Stimulated activated CD4-positive, alpha-beta T cell treated with anti-CD3 and anti-CD28 coated beads, Interleukin-2, amount 100 ng/mL, for 4 hours (primary cell): ENCODE data around the gene PLXNC1.
A peak's percentile ranks its signal among the peaks of the same experiment; 100 is the strongest.
"Not testable (repeated sequence)": the region's sequence is repeated elsewhere in the genome, so short reads cannot be mapped to it uniquely, and the experiment has no call there.

Experiments
- DNase-seq: peaks from one replicate; pipeline ENCODE4 v3.0.0-alpha.2; 2020; ENCODE audit warnings: low read depth

PLXNC1 gene

GRCh38 chr12:94290353-94290752, 142.0 kb downstream of the PLXNC1 start:
- DNase-seq: no peak

DNA sequence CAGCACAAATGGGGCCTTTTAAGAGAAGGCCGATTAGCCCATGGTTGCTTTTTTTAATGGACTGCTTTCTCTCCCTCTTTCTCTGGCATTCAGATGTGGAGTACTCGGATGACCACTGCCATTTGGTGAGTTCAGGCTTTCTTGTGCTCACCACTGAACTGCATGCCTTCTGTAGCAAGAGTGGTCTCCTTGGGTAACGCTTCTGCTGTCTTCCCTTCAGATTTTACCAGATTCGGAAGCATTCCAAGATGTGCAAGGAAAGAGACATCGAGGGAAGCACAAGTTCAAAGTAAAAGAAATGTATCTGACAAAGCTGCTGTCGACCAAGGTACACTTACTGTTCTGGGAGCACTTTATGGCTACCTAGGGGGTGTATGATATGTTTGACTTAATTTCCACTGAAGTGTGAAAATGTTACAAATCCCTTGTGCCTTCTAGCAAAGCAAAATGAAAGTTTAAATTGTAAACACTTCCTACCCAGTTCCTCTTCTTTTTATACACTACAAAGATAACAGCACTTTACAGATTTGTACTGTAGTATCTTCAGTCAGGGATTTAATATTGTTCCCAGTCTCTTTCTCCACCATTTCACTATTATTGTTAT, 148.8 kb downstream of the PLXNC1 start:
- no peak for DNase-seq

DNA sequence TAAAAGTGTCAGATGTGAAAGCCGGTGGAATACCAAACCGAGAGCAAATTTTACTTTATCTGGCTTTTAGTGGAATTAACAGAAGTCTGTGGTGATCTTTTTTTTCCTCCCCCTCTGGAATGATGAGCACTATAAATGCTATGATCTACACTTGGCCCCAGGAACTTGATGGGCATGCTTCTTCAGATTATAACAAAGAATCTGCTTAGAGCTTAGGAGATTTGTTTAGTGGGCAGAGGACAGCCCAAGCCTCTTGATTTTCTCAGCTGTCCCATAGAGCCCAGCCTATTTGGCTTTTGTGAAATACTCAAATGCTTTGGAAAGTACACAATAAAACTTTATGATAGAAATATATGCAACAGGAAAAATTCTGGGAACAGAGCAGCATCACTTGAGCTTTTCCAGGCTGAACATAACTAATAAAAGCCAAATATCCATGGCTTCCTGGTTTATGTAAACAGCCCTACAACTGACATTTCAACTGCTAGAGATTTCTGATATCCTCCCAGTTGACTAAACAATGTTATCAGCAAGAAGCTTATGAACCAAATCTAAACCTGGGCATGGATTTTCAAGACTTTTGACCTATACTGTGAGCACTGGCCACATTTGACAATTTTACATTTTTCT, 149.6 kb downstream of the PLXNC1 start:
- DNase-seq: no peak

DNA sequence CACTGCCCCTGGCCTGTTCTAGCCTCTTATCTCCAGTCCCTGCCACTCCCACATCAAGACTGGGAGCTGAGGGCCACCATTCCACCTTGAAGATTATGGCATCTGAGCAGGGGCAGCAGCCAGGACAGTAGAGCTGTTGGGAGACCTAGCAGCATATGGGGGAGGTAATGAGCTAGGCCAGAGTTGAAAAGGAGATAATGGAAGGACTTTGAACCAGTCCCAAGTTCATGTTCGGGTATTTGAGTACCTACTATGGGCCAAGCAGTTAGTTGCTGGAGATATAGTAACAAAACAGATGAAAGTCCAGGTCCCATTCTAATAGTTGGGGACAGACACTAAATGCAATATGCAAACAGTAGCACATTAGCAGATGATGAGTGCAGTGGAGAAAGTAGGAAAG, 151.5 kb downstream of the PLXNC1 start:
- no peak for DNase-seq

GRCh38 chr12:94304012-94304411, 155.6 kb downstream of the PLXNC1 start:
- no peak for DNase-seq

GRCh38 chr12:94304566-94305061, 156.2 kb downstream of the PLXNC1 start:
- no peak for DNase-seq

DNA sequence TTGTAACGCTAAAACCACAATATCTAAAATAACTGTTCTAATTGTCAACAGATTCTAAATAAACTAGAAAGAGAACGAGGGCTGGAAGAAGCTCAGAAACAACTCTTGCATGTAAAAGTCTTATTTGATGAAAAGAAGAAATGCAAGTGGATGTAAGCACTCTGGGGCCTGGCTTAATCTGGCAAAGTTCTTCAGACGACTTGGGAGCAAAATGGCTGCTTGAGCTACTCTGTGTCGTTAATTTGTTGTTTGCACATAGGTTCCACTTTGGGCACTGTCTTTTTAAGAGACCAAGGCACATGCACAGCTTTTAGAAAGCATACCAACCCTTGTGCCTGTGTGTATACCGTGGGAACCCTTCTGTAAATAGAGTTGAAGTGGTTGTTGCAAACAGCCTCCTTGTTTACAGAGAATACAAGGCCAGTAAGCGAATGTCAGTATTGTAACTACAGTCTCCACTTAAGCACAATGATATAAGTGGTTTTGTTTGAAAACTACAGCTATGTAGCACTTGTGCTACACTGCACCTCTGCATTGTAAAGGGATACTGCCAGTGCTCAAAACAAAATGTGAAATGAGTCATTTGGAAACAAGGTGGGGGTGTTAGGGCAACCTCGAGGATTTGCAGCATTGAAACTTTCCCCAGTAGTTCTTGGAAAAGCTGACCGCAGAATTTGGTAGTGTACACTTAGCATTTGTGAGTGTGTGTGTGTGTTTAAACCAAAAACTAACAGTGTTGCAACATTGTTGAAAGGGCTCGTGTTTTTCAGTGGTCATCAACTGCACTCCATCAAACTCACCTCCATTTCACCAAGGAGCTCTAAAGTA, 157.0 kb downstream of the PLXNC1 start:
- DNase-seq: peak; percentile 17

DNA sequence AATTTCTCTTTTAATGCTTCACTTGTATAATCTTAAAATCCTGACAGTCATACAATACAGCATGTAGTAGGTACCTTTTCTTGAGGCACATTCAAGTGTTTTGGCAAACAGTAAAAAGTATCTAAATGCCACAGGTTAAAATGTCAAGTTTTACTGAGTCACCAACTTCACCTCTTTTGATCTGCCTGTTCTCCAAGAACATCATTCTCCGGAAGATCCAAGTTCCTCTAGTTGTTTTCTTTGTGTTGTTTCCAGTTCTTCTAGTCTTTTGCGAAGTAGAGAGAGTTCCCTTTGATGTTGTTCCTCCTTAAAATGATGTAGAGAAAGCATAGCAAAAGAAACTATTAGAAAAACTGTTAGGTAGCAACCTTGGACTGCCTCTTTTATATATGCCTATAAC, 160.2 kb downstream of the PLXNC1 start:
- no peak for DNase-seq

DNA sequence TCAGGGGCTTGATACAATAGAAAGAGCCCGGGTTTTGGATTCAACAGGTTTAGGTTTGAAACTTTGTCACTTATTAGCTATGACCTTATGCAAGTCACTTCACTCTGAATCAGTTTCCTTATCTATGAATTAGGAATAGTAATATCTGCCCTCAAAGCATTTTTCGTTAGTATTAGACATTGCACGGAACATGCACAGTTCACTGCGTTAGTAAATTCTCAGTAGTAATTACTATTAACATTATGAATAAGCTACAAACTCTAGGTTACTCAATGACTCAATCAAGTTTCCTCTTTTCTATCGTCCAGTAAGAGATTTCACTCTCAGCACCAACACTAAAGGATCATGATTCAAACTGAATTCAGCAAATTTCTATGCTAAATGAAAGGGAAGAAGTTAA, 161.0 kb downstream of the PLXNC1 start:
- DNase-seq: no peak

GRCh38 chr12:94312378-94312777, 164.0 kb downstream of the PLXNC1 start:
- DNase-seq: no peak

DNA sequence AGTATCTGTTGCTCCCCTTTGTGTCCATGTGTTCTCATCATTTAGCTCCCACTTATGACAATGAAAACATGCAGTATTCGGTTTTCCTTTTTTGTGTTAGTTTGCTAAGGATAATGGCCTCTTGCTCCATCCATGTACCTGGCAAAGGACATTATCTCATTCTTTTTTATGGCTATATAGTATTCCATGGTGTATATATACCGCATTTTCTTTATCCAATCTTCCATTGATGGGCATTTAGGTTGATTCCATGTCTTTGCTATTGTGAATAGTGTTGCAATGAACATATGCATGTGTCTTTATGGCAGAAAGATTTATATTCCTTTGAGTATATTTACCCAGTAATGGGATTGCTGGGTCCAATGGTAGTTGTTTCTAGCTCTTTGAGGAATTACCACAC, 168.2 kb downstream of the PLXNC1 start:
- not testable (repeated sequence) for DNase-seq

GRCh38 chr12:94318181-94318580, 169.8 kb downstream of the PLXNC1 start:
- no peak for DNase-seq

DNA sequence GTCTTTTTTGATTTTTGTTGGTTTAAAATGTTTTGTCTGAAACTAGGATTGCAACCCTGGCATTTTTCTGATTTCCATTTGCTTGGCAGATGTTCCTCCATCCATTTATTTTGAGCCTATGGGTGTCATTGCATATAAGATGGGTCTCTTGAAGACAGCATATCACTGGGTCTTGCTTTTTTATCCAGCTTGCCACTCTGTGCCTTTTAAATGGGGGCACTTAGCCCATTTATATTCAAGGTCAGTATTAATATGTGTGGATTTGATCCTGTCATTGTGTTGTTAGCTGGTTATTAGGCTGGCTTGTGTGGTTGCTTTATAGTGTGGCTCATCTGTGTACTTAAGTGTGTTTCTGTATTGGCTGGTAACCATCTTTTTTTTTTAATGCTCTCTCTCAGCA, 171.7 kb downstream of the PLXNC1 start:
- no peak for DNase-seq

DNA sequence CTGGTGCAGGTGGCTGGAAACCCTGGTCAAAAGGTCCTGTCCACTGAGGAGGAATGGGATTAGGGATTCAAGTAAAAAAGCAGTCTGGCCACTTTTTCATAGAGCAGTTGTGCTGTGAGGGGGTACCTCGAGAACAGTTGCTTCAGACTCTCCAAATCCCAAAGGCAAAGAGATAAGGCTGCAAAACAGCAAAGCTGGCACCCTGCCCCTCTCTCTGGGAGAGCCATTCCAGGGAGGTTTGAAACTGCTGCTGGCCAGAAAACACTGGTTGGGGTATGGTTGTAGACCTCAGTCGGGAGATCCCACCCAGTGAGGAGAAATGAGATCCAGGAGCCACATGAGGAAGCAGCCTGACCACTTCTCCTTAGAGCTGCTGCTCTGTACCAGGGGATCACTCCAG, 174.0 kb downstream of the PLXNC1 start:
- DNase-seq: no peak

GRCh38 chr12:94326234-94326633, 177.9 kb downstream of the PLXNC1 start:
- DNase-seq: no peak

DNA sequence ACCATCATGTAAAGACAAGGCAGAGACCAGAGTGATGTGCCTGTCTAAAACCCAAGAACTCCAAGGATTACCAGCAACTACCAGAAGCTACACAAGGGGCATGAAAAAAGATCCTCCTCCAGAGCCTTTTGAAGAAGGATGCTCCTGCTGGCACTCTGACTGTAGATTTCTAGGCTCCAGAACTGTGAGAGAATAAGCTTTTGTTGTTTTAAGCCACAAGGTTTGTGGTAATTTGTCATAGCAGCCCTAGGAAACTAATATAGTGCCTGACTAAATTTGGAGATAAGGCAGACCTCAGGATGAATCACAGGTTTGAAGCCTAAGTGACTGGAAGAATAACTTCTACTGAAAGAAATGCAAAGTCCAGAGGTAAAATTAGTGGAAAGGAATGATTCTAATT, 178.3 kb downstream of the PLXNC1 start:
- DNase-seq: no peak

DNA sequence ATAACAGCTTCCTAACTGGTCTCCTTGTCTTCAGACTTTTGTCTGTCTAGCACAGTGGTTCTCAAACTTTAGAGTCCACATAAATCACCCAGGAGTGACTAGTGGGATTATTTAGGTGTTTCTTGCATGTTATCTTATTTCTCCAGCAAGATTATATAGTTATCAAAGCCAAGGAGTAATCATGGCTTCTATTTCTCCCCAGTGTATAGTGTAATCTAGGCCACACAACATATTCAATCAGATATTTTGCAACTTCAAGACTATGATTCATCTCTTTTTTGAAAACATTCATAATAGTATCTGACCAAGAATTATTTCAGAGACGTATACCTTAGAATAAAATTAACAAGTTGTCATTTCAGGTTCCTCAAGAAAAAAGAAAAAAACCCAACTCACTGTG, 179.4 kb downstream of the PLXNC1 start:
- DNase-seq: no peak

DNA sequence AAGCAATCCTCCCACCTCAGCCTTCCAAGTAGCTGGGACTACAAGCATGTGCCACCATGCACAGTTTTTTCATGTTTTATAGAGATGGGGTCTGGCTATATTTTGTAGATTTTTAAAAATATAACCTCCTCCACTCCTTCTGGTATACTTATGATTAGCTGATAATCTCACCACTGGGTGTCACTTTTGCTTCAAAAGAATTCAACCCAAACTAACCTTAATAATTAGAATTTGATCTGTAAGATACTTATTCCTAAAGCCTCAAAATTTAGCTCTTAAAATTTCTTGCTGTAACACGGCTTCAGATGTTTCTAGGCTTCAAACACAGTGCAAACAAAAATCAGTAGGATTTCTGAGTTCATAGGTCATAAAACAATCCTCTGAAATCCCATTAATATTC, 181.0 kb downstream of the PLXNC1 start:
- DNase-seq: no peak

DNA sequence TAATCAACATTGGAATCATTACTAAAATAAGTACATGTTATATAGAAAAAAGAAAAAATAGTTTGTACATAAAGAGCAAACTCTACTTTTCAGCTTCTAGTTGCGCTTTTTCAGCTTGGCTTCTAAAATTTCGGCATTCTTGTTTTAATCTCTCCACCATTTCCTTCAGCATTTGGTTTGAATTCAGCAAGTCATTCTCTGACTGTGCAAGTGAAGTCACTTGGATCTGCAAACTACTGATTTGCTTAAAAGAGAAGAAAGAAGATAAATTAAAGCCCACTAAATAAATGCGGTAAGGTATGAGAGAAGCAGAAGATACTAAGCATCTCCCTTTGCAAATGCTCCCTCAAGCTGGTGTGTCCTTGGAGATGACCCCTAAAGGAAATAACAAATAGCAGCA, 185.0 kb downstream of the PLXNC1 start:
- no peak for DNase-seq

DNA sequence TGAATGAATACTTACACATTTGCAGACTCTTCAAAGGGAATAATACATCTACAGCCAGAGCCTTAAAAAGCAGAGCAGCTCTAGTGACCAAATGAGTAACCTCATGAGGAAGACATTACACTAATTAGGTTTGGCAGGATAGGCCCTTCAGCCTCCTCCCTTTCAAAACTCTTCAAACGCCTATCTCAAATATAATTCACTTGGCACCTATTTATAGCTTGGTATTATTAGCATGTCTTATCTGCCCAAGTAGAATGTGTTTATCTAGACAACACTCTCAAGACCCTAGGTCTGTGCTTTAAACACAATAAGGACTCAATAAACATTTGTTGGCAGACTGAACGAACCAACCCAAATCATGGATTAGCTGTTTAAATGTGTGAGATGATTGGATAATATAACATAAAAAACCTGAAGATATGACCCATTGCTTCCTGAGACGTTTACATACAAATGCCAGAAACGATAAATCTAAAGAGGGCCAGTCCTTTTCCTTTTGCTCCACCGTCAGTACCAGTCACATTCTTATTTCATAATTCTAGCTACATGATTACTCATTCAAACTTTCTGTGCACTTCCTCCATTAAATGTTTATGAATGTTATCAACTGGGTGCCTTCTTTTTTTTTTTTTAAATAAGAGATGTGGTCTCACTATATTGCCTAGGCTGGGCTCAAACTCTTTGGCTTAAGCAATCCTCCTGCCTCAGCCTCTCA, 188.0 kb downstream of the PLXNC1 start:
- DNase-seq: no peak

DNA sequence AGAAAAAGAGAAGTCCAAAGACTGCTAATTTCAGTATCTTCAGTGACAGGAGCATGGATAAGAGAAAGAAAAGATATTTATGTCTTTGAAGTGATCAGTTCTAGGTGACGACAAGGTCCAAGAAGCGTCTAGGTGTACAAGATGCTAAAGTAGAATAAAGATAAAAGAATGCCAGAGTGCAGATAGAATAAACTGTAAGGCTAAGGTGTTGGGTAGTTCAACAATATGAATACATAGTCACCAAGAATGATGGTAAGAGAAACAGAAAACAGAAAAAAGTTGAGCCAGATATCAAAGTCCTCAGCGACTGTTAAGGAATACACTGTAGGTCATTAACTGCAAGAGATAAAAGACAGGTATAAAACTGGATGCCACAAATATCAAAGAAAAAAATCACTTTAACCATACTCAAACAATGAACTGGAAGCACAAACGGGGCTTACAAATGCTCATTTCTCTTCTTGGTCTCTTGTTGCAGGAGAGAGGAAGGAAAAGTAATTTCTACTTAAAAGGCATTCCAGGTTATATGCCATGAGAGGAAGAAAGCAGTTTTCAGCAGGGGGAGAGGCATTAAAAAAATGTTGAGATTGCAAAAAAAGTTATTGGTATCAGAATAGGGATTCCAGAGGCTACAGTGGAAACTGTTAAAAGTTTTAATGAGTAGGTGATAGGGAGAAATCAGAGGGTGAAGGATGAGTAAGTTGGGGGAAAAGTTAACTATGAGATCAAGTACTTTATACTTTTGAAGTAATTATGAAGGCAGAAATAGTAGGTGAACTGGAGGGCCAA, 189.8 kb downstream of the PLXNC1 start:
- DNase-seq: no peak

GRCh38 chr12:94340573-94340972, 192.2 kb downstream of the PLXNC1 start:
- no peak for DNase-seq
